PC-9 (cell line): ENCODE data around the gene RORC.

Source experiments
- CTCF ChIP-seq: fragments of 200-600 bp; sonication (generic); conservative IDR thresholded peaks from 2 replicates; pipeline ENCODE4 v1.6.1; 2017; ENCODE audit warnings: mixed run types, antibody characterized with exemption, mild to moderate bottlenecking, moderate library complexity
- EZH2 ChIP-seq: fragments of 200-600 bp; sonication (generic); IDR thresholded peaks from 2 replicates; pipeline ENCODE4 v1.8.0; 2017; ENCODE audit warnings: antibody characterized with exemption, low read depth

GRCh38 chr1:151787689-151788088 lies 43.9 kb downstream of the RORC start:
- TF ChIP-seq CTCF: no peak
- TF ChIP-seq EZH2: no peak
